Measurements from ENCODE around the gene ELAPOR1. TPM values are rescaled to one million over a fixed set of nuclear protein-coding genes. Genes with fewer than 3 reads are reported as not detected.
"Not testable (repeated sequence)": the region's sequence is repeated elsewhere in the genome, so short reads cannot be mapped to it uniquely, and the experiment has no call there.

The ELAPOR1 gene
- polyA plus RNA-seq, 12 donors, result 0.20 to 1.7 (median 0.49) TPM; not detected in 1

DNA sequence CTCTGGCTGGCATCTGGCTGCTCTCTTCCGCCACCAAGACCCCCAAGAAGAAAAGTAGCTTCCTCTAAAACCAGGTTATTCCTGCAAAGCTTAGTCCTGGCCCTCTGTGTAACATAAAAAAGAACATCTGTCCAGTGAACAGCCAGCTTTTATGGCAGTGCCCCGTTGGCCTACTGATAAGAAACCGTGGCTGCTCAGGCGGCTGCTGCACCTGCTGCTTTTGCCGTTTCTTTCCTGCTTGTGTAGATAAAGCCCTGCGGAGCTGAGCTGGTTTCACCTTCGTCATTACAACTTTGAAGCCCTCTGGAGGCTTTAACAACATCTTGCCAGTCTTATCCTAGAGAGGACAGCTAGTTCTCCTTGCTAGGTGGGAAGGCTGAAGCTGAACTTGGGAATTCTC is 20.5 kb downstream of the ELAPOR1 start:
- no peak for DNase-seq

DNA sequence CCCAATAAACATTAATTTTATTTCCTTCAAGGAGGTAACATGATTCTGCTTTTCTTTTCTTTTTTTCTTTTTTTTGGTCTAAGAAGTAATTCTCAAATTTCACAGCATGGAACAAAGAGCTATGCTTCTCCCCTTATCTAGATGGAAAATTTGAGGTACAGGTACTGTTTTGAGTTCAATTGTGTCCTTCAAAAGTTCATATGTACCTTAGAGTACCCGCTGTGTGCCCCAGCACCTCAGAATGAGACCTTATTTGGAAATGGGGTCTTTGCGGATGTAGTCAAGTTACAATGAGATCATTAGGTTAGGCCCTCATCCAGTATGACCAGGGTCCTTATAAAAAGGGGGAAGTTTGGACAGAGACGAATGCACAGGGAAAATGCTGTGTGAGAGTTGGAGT is 22.0 kb downstream of the ELAPOR1 start:
- no peak for DNase-seq

DNA sequence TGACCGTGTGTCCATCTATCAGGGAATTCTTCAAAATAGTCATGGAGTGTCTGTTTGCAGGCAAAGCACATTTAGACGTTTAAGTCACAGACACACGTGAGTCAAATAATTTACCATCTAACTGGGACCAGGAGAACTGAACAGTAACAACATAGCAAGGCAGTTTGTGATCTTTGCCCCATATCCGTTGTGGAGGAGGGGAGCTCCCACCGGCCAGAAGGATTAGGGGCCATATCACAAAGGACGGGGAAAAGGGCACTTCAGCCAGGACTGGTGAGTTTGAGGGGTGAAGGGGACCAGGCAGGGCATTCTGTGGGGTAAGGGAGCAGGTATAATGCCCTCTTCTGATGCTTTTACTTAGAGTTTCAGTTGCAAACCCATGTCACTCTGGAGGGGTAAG is 22.9 kb downstream of the ELAPOR1 start:
- no peak for DNase-seq

GRCh38 chr1:109137958-109138357 is 24.0 kb downstream of the ELAPOR1 start:
- DNase-seq, result no peak

- DNase-seq, result no peak
These were observed 24.4 kb downstream of the ELAPOR1 start for GRCh38 chr1:109138358-109138757.

- DNase-seq, result no peak
These were observed 26.5 kb downstream of the ELAPOR1 start for GRCh38 chr1:109140392-109140791.

DNA sequence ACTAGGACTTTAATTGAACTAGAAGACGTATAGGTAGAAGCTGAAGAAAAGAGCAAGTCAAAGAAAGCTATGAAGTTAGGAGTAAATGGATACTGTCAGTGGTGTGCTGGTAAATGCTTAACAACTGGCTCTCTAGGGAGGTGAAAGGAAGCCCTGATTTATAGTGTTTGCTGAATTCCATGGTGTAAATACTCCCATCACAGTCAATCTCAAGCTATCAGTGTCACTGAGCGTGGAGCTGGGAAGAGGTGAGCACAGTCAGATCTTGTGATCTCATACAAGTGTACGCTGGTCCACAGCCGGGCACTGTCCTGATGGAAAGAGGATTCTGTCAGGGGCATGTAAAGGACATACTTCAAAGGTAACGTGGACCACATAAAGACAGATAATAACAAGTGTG is 28.3 kb downstream of the ELAPOR1 start:
- DNase-seq, result no peak

- DNase-seq, result not testable (repeated sequence)
These were observed 28.8 kb downstream of the ELAPOR1 start for GRCh38 chr1:109142725-109143124.

- DNase-seq, result no peak
These were observed 35.2 kb downstream of the ELAPOR1 start for GRCh38 chr1:109148987-109149561.

DNA sequence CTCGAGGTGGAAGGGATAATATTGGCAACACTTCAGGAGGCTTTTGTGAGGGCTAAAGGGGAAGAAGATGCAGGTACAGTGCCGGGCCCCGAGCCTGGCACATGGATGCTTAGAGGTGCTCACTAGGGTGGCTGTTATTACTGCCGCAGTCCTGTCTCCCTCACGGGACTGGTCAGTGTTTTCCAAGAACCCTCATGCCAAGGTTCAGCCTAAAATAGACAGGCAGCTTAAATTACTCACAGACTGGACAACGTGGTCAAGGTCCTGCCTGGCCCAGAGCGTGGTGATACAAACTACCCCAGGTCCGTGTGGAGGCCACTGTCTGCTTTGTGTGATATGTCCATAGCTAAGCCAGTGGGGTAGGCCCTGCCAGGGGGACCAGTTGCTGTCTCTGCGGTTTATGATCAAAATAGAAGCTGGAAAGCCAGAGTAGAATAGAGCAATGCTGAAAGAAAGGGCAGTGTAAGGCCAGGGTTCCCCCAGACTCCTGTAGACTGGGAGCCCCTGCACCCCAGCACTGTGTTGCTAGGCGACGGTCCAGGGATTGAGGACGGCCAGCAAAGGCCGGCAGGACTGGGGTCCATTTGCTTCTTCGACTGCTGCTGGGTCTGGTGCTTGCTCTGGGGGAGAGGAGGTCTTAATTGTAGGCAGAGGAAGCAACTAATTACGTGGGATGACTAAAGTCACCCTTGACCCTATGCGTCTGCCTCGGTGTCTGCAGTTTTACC is 36.1 kb downstream of the ELAPOR1 start:
- DNase-seq, result no peak

DNA sequence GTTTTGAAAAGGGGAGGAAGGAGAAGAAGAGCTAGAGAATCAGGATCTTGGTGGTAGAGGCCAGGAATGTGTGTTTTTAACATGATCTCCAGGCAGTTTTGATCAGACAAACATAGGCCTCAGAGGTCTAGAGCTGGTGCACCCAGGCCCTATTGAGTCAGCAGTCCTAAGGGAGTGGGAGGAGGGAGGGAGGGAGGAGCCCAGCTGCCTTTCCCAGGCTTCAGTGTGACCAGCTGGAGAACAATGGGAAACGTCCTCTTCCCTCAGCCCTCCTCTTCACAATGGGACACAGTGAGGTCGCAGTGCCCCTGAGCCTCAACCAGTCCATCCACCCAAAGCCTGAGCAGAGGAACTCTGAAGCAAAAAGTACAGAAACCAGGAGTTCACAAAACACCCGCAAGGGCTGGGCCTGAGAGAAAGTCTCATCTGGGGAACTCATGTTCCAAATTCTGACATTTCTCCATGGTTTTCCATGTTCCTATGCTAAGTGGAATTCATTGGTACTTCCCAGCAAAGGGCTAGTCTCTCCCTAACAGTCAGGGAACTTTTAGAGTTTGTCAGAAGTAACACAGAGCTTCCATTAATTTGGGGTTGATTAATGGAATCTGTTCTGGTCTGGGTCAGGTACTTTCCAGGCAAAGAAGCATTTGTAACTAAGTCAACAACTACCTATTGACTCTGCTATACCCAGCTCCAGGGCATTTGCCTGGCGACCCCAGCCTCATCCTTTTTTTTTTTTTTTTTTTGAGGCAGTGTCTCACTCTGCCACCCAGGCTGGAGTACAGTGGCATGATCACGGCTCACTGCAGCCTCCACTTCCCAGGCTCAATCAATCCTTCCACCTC is 37.5 kb downstream of the ELAPOR1 start:
- no peak for DNase-seq

DNA sequence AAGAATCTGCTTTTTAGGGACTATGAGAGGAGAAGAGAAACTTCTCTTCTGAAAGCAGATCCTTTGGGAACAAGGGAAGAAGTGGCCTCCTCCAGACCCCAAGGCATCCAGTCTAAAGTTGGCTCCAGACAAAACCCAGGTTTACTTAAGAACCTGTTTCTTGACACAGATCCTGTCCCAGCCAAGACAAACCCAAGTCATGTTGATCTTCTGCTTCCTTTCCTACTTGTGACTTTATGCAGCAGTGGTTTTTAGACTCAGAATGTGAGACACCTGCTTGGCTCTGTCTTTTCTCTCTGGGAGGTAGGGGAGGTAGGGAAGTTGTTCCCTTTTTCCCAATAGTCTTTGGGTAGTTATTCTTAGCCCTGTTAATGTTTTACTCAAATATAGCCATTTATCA is 38.3 kb downstream of the ELAPOR1 start:
- no peak for DNase-seq

DNA sequence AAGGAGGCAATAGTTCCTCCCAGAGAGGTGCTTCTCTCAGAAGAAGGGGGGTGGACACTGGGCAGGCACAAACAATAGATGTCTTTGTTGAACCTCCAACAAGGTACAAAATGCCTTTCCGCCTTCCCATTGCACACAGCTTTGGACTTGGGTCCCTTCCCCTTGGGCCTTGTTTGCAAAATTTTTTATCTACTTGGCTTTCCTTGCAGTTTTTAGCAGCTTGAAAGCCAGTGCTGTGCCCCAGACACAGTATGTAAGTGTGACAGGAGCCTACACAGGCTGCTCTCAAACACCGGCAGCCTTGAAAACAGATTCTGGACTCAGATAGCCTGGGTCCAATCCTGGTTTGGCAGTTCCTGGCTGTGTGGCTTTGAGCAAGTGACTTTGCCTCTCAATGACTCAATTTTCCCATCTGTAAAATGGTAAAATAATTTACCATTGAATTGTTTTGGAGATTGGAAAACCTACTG is 43.0 kb downstream of the ELAPOR1 start:
- no peak for DNase-seq

DNA sequence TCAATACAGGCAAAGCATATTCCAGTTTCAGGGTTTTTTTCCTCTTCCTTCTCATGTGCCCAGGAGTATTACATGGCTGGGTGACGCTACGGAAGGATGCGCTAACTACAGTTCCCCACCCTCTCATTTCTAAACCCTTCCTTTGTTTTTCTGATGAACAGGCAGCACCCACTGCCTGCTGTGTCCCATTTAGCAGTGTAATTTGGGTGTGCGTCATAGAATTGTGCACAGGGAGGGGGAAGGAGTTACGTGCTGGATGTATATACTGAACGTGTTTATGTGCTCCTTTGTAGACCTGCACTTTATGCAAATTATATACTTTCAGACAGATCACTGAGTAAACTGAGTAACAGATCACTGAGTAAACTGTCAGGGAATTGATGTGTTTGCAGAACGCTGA is 44.5 kb downstream of the ELAPOR1 start:
- no peak for DNase-seq

DNA sequence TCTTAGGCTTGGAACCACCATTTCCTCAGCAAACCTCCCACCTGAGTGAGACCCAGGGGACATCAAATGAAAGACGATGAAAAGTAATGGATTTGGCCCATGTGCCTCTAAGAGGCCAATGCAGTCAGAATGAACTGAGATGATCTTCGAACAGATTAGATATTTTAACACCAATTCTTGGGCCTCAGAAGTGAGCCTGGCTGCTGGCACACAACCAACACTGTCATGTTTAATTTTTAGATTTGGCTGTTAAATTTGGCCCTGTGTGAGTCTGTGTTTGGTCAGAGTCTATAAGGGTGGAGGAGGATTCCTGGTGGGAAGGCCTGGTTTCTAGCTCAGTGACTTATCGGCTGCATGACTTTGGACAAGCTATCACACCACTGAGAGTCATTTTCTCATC is 45.4 kb downstream of the ELAPOR1 start:
- no peak for DNase-seq

GRCh38 chr1:109160071-109160840 is 46.3 kb downstream of the ELAPOR1 start:
- DNase-seq, result no peak

- DNase-seq, result peak; percentile 47
These were observed 48.1 kb downstream of the ELAPOR1 start for GRCh38 chr1:109161858-109162606.

GRCh38 chr1:109162626-109163025 is 48.7 kb downstream of the ELAPOR1 start:
- DNase-seq, result no peak

DNA sequence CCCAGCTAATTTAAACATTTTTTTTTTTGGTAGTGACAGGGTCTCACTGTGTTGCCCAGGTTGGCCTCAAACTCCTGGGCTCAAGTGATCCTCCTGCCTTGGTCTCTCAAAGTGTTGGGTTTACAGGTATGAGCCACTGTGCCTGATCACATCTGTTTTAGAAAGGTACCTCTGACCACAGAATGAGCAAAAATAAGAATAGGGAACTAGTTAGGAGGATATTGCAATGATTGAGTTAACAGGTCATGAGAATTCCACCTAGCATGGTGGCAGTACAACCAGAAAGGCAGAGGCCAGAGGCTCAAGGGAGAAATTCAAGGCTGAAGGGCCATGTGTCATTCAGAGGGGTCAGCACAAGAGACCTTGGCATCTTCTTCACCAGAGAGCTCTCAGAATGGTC is 49.6 kb downstream of the ELAPOR1 start:
- no peak for DNase-seq
